Left ventricle myocardium inferior (tissue), 1 donor: ENCODE measurements around the gene OR52M1. TPM values are rescaled to one million over a fixed set of nuclear protein-coding genes. Genes with fewer than 3 reads are reported as not detected.

Source experiments
- DNase-seq: peaks from one replicate; pipeline ENCODE4 v3.0.0-alpha.2; 2020
- H3K27ac ChIP-seq: fragments of 200-600 bp; replicated peaks from 2 replicates; pipeline ENCODE4 v1.8.0; 2021
- H3K27me3 ChIP-seq: fragments of 200-600 bp; 2 replicates; pipeline ENCODE4 v1.8.0; 2021; ENCODE audit warnings: low read depth
- H3K36me3 ChIP-seq: fragments of 200-600 bp; 2 replicates; pipeline ENCODE4 v1.8.0; 2021
- H3K4me1 ChIP-seq: fragments of 200-600 bp; 2 replicates; pipeline ENCODE4 v1.8.0; 2021
- H3K4me3 ChIP-seq: fragments of 200-600 bp; 2 replicates; pipeline ENCODE4 v1.8.0; 2021; ENCODE audit warnings: mild to moderate bottlenecking, moderate library complexity
- H3K9me3 ChIP-seq: fragments of 200-600 bp; replicated peaks from 2 replicates; pipeline ENCODE4 v1.8.0; 2021
- intact Hi-C: fragments of 100-400 bp; cut with micrococcal nuclease; formaldehyde crosslinking; loops from one replicate; pipeline ENCODE4 v1.11.0; 2022
- long read RNA-seq: library from polyadenylated mRNA; unstranded; transcript quantifications from one replicate; pipeline ENCODE4 v2.0.0, GENCODE V29; 2021
- total RNA-seq: library from RNA; stranded (reverse); fragmentation: NEBNext Ultra II Directional; extraction: Animal tissue kit (Norgen Biotek cat#: 25700); gene quantifications from one replicate; pipeline ENCODE4 v1.2.1, GENCODE V29; 2021
- TF ChIP-seq, protein P1 (sequence below): fragments of 200-600 bp; IDR thresholded peaks from 2 replicates; pipeline ENCODE4 v1.8.0; 2021; ENCODE audit warnings: antibody characterized with exemption, mild to moderate bottlenecking, borderline replicate concordance
- donor health status: DM: no; HTN: yes; CAD: no; lungs with severe emphysema.

OR52M1 gene, protein sequence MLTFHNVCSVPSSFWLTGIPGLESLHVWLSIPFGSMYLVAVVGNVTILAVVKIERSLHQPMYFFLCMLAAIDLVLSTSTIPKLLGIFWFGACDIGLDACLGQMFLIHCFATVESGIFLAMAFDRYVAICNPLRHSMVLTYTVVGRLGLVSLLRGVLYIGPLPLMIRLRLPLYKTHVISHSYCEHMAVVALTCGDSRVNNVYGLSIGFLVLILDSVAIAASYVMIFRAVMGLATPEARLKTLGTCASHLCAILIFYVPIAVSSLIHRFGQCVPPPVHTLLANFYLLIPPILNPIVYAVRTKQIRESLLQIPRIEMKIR
- not detected for total RNA-seq
- long read RNA-seq = 0 reads

DNA sequence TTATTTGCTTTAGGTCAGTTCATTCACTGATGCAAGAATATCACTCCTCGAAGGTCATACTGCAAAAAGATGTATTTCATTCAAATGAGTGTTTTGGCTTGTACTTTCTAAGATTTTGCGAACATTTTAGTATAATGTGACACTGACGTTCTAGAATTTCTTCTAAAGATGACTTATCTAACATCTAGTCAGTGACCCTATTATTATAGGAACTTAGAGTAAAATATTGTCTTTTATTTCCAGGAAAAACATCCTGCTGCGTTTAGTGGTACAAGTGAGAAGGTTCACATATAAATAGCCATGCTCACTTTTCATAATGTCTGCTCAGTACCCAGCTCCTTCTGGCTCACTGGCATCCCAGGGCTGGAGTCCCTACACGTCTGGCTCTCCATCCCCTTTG lies at the start of gene OR52M1:
OR52M1 (plus strand) TSS at position 301 of the 400 bp plus-strand sequence; CDS start at position 301, 0 bp downstream.
- Histone ChIP-seq H3K27ac (no peak within 1 kb of the TSS), H3K9me3 (peaks cover under 1% of the 10 kb centered on the region), H3K4me3 (no peak within 1 kb of the TSS), H3K27me3 (peaks cover 25% of the 10 kb centered on the region), H3K4me1 (no peaks in the 10 kb centered on the region), H3K36me3 (no peaks in the 10 kb centered on the region)
- intact Hi-C loops = loop anchor here (10.0 kb wide), 1 partner anchor 360 kb away; no protein-coding TSS in a partner anchor
- TF ChIP-seq, protein P1, sequence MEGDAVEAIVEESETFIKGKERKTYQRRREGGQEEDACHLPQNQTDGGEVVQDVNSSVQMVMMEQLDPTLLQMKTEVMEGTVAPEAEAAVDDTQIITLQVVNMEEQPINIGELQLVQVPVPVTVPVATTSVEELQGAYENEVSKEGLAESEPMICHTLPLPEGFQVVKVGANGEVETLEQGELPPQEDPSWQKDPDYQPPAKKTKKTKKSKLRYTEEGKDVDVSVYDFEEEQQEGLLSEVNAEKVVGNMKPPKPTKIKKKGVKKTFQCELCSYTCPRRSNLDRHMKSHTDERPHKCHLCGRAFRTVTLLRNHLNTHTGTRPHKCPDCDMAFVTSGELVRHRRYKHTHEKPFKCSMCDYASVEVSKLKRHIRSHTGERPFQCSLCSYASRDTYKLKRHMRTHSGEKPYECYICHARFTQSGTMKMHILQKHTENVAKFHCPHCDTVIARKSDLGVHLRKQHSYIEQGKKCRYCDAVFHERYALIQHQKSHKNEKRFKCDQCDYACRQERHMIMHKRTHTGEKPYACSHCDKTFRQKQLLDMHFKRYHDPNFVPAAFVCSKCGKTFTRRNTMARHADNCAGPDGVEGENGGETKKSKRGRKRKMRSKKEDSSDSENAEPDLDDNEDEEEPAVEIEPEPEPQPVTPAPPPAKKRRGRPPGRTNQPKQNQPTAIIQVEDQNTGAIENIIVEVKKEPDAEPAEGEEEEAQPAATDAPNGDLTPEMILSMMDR = no peak
- no peak for DNase-seq

GRCh38 chr11:4495487-4495886 lies 49.5 kb upstream of the OR52M1 start:
- Histone ChIP-seq H3K27me3 (peaks cover 5% of the 10 kb centered on the region), H3K36me3 (no peaks in the 10 kb centered on the region), H3K9me3 (no peaks in the 10 kb centered on the region), H3K27ac (no peak overlapping the region), H3K4me1 (peaks cover 15% of the 10 kb centered on the region), H3K4me3 (no peak overlapping the region)
- TF ChIP-seq, protein P1 = no peak
- no peak for DNase-seq
- intact Hi-C loops = no loop called here

GRCh38 chr11:4495986-4496385 lies 49.0 kb upstream of the OR52M1 start:
- no peak overlapping the region for H3K27ac ChIP-seq
- intact Hi-C loops = no loop called here
- no peaks in the 10 kb centered on the region for H3K36me3 ChIP-seq
- peaks cover 15% of the 10 kb centered on the region for H3K4me1 ChIP-seq
- TF ChIP-seq, protein P1 = no peak
- H3K27me3 ChIP-seq = peaks cover 5% of the 10 kb centered on the region
- DNase-seq = no peak
- H3K9me3 ChIP-seq = no peaks in the 10 kb centered on the region
- H3K4me3 ChIP-seq = no peak overlapping the region

- intact Hi-C loops = no loop called here
- no peak overlapping the region for H3K27ac ChIP-seq
- peaks cover 15% of the 10 kb centered on the region for H3K4me1 ChIP-seq
- H3K36me3 ChIP-seq = no peaks in the 10 kb centered on the region
- TF ChIP-seq, protein P1 = no peak
- peaks cover 5% of the 10 kb centered on the region for H3K27me3 ChIP-seq
- H3K9me3 ChIP-seq = no peaks in the 10 kb centered on the region
- DNase-seq = no peak
- no peak overlapping the region for H3K4me3 ChIP-seq
Measured at GRCh38 chr11:4496557-4497248, 48.3 kb upstream of the OR52M1 start.

DNA sequence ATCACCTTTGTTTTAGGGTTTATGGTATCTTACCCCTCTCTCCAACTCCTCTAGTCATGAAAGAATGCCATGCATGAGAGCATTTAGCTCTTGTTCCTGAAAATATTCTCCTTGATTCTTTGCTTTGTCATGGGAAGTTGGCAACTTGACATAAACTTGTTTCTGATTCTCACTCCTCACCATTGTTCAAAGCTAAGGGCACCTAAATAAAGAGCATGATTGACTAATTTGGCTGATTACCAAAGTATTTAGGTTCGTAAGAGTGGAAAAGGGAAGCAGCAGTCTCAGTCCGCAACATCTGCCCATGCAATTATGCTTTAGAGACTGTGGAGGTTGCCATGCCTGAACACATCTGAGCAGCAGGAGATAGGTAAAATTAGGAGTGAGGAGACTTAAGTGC lies 36.1 kb upstream of the OR52M1 start:
- H3K4me3 ChIP-seq = no peak overlapping the region
- no peaks in the 10 kb centered on the region for H3K36me3 ChIP-seq
- no peak overlapping the region for H3K27ac ChIP-seq
- no peaks in the 10 kb centered on the region for H3K9me3 ChIP-seq
- peaks cover 24% of the 10 kb centered on the region for H3K27me3 ChIP-seq
- intact Hi-C loops = no loop called here
- no peak for DNase-seq
- no peaks in the 10 kb centered on the region for H3K4me1 ChIP-seq
- TF ChIP-seq, protein P1 = no peak
